GM19035 (cell line): ENCODE results near the gene C1QTNF9B.
"Not testable (repeated sequence)": the region's sequence is repeated elsewhere in the genome, so short reads cannot be mapped to it uniquely, and the experiment has no call there.

ENCODE experiments used
- ATAC-seq: cut with Tn5 transposase; IDR thresholded peaks from one replicate; pipeline ENCODE4 v1.9.1; 2021; ENCODE audit not compliant: unreplicated experiment

C1QTNF9B gene

GRCh38 chr13:23897452-23897919 lies at the start of gene C1QTNF9B:
TSS of gene C1QTNF9B (minus strand) at chr13:23897502.
- not testable (repeated sequence) for ATAC-seq

- ATAC-seq = no peak
Measured at GRCh38 chr13:23946900-23947299, 49.6 kb upstream of the C1QTNF9B start.

- ATAC-seq = no peak
Measured at GRCh38 chr13:23946067-23946466, 48.8 kb upstream of the C1QTNF9B start.

- ATAC-seq = no peak
Measured at GRCh38 chr13:23945612-23946011, 48.3 kb upstream of the C1QTNF9B start.

- no peak for ATAC-seq
Measured at GRCh38 chr13:23941211-23941610, 43.9 kb upstream of the C1QTNF9B start.

- not testable (repeated sequence) for ATAC-seq
Measured at GRCh38 chr13:23939666-23940065, 42.4 kb upstream of the C1QTNF9B start.

- no peak for ATAC-seq
Measured at GRCh38 chr13:23934520-23934919, 37.2 kb upstream of the C1QTNF9B start.

- no peak for ATAC-seq
Measured at GRCh38 chr13:23928985-23929384, 31.7 kb upstream of the C1QTNF9B start.

- ATAC-seq = no peak
Measured at GRCh38 chr13:23923031-23923430, 25.7 kb upstream of the C1QTNF9B start.

GRCh38 chr13:23922005-23922932 lies 25.0 kb upstream of the C1QTNF9B start:
- no peak for ATAC-seq

GRCh38 chr13:23921451-23921888 lies 24.2 kb upstream of the C1QTNF9B start:
- ATAC-seq = no peak

- no peak for ATAC-seq
Measured at GRCh38 chr13:23919006-23919405, 21.7 kb upstream of the C1QTNF9B start.

GRCh38 chr13:23918208-23918607 lies 20.9 kb upstream of the C1QTNF9B start:
- ATAC-seq = no peak

- ATAC-seq = no peak
Measured at GRCh38 chr13:23915308-23915707, 18.0 kb upstream of the C1QTNF9B start.

- no peak for ATAC-seq
Measured at GRCh38 chr13:23912469-23912868, 15.2 kb upstream of the C1QTNF9B start.

- ATAC-seq = no peak
Measured at GRCh38 chr13:23909606-23910005, 12.3 kb upstream of the C1QTNF9B start.

GRCh38 chr13:23905766-23906165 lies 8.5 kb upstream of the C1QTNF9B start:
- no peak for ATAC-seq

- ATAC-seq = no peak
Measured at GRCh38 chr13:23903906-23904280, 6.6 kb upstream of the C1QTNF9B start.

GRCh38 chr13:23902975-23903905 lies 5.9 kb upstream of the C1QTNF9B start:
- no peak for ATAC-seq

- ATAC-seq = no peak
Measured at GRCh38 chr13:23901365-23901764, 4.1 kb upstream of the C1QTNF9B start.

GRCh38 chr13:23899555-23899954 lies 2.3 kb upstream of the C1QTNF9B start:
- peak; percentile 62 for ATAC-seq
